Adipocyte (in vitro differentiated cells): ENCODE data around the gene NUDT8.

Source experiments
- DNase-seq: peaks from one replicate; pipeline ENCODE4 v3.0.0-alpha.2; 2015; ENCODE audit warnings: low read depth
- H3K27me3 ChIP-seq: replicated peaks from 2 replicates; pipeline ENCODE4 v1.7.0; 2013; ENCODE audit warnings: mild to moderate bottlenecking, low read length, moderate library complexity; ENCODE audit not compliant: control insufficient read depth, insufficient read depth
- H3K36me3 ChIP-seq: 2 replicates; pipeline ENCODE4 v1.7.0; 2013; ENCODE audit warnings: low read length, mild to moderate bottlenecking, moderate library complexity; ENCODE audit not compliant: control insufficient read depth, insufficient read depth, severe bottlenecking
- H3K4me1 ChIP-seq: 2 replicates; pipeline ENCODE4 v1.7.0; 2013; ENCODE audit warnings: mild to moderate bottlenecking, low read length, moderate library complexity; ENCODE audit not compliant: control insufficient read depth, insufficient read depth
- H3K4me3 ChIP-seq: 2 replicates; pipeline ENCODE4 v1.7.0; 2013; ENCODE audit warnings: mild to moderate bottlenecking, low read length, moderate library complexity
- H3K9ac ChIP-seq: 2 replicates; pipeline ENCODE4 v1.7.0; 2013; ENCODE audit warnings: mild to moderate bottlenecking, low read length, moderate library complexity
- H3K9me3 ChIP-seq: 2 replicates; pipeline ENCODE4 v1.7.0; 2013; ENCODE audit warnings: mild to moderate bottlenecking, low read length, moderate library complexity; ENCODE audit not compliant: control insufficient read depth

The NUDT8 gene

GRCh38 chr11:67645521-67646461 is 16.1 kb upstream of the NUDT8 start:
- no peaks in the 10 kb centered on the region for H3K36me3 ChIP-seq

GRCh38 chr11:67644472-67645418 is 15.0 kb upstream of the NUDT8 start:
- Histone ChIP-seq H3K9me3 (no peaks in the 10 kb centered on the region), H3K36me3 (no peaks in the 10 kb centered on the region), H3K9ac (no peak overlapping the region), H3K4me1 (no peaks in the 10 kb centered on the region), H3K4me3 (no peak overlapping the region), H3K27me3 (peaks cover 59% of the 10 kb centered on the region)
- no peak for DNase-seq

More at GRCh38 chr11:67645521-67646461, 16.1 kb upstream of the NUDT8 start:
- Histone ChIP-seq H3K27me3 (peaks cover 60% of the 10 kb centered on the region), H3K9ac (no peak overlapping the region), H3K4me3 (no peak overlapping the region), H3K4me1 (no peaks in the 10 kb centered on the region), H3K9me3 (no peaks in the 10 kb centered on the region)
- DNase-seq = no peak

- Histone ChIP-seq H3K4me3 (no peak overlapping the region), H3K4me1 (no peaks in the 10 kb centered on the region), H3K9me3 (no peaks in the 10 kb centered on the region), H3K27me3 (peaks cover 59% of the 10 kb centered on the region), H3K9ac (no peak overlapping the region), H3K36me3 (no peaks in the 10 kb centered on the region)
- DNase-seq = no peak
Measured at GRCh38 chr11:67644042-67644441, 14.3 kb upstream of the NUDT8 start.

GRCh38 chr11:67642173-67643120 is 12.7 kb upstream of the NUDT8 start:
- no peaks in the 10 kb centered on the region for H3K4me1 ChIP-seq
- H3K9me3 ChIP-seq = no peaks in the 10 kb centered on the region
- H3K36me3 ChIP-seq = no peaks in the 10 kb centered on the region
- no peak overlapping the region for H3K9ac ChIP-seq
- no peak overlapping the region for H3K4me3 ChIP-seq
- DNase-seq = no peak
- H3K27me3 ChIP-seq = peaks cover 48% of the 10 kb centered on the region

- H3K4me1 ChIP-seq = no peaks in the 10 kb centered on the region
- DNase-seq = no peak
- peaks cover 40% of the 10 kb centered on the region for H3K27me3 ChIP-seq
- no peak overlapping the region for H3K9ac ChIP-seq
- no peaks in the 10 kb centered on the region for H3K9me3 ChIP-seq
- H3K36me3 ChIP-seq = no peaks in the 10 kb centered on the region
- H3K4me3 ChIP-seq = no peak overlapping the region
Measured at GRCh38 chr11:67641338-67642172, 11.8 kb upstream of the NUDT8 start.

GRCh38 chr11:67640758-67641337 is 11.1 kb upstream of the NUDT8 start:
- Histone ChIP-seq H3K4me1 (no peaks in the 10 kb centered on the region), H3K27me3 (peaks cover 33% of the 10 kb centered on the region), H3K36me3 (no peaks in the 10 kb centered on the region), H3K9ac (no peak overlapping the region), H3K4me3 (no peak overlapping the region), H3K9me3 (no peaks in the 10 kb centered on the region)
- no peak for DNase-seq

- Histone ChIP-seq H3K4me1 (no peaks in the 10 kb centered on the region), H3K9ac (no peak overlapping the region), H3K9me3 (no peaks in the 10 kb centered on the region), H3K27me3 (peaks cover 34% of the 10 kb centered on the region), H3K36me3 (no peaks in the 10 kb centered on the region), H3K4me3 (no peak overlapping the region)
- peak; percentile 76 for DNase-seq
Measured at GRCh38 chr11:67640021-67640757, 10.5 kb upstream of the NUDT8 start.

- DNase-seq = no peak
- H3K27me3 ChIP-seq = peaks cover 42% of the 10 kb centered on the region
- H3K9ac ChIP-seq = no peak within 1 kb of the TSS
- H3K9me3 ChIP-seq = no peaks in the 10 kb centered on the region
- no peak within 1 kb of the TSS for H3K4me3 ChIP-seq
- H3K4me1 ChIP-seq = no peaks in the 10 kb centered on the region
- H3K36me3 ChIP-seq = no peaks in the 10 kb centered on the region
Measured at GRCh38 chr11:67639438-67639859, 9.7 kb upstream of the NUDT8 start, which contains the start of gene TBX10. Gene TBX10 (minus strand): TSS chr11:67639763. CDS start chr11:67639472, 291 bp downstream.
